ENCODE data around the gene EREG. TPM values are rescaled to one million over a fixed set of nuclear protein-coding genes. Genes with fewer than 3 reads are reported as not detected.

Gene EREG
- total and polyA plus RNA-seq, 9 of the 15 experiments (the other 6 are each of a cell fraction or from before 2014, with no cell fraction given) = 0.97 to 7.3 (median 2.5) TPM

DNA sequence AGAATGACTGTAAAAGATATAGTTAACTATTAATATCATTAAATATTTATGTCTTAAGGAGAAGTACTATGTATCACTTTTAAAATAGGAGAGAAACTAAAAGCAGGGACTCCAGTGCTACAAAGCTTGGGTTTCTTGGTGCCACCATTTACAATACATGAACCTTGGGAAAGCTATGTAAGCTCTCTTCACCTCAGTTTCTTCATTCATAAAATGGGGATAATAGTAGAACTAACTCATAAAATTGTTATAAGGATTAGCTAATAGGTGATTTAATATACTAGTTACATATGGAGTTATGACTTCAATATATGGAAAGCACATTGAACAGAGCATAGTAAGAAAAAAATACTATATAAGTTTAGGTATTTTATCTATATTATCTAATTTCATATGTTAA is 33.0 kb upstream of the EREG start (continued):
- TF ChIP-seq, protein P1, sequence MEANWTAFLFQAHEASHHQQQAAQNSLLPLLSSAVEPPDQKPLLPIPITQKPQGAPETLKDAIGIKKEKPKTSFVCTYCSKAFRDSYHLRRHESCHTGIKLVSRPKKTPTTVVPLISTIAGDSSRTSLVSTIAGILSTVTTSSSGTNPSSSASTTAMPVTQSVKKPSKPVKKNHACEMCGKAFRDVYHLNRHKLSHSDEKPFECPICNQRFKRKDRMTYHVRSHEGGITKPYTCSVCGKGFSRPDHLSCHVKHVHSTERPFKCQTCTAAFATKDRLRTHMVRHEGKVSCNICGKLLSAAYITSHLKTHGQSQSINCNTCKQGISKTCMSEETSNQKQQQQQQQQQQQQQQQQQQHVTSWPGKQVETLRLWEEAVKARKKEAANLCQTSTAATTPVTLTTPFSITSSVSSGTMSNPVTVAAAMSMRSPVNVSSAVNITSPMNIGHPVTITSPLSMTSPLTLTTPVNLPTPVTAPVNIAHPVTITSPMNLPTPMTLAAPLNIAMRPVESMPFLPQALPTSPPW (CRISPR knock-in tag; IDR thresholded peaks at IDR 0.05) = no peak
- TF ChIP-seq CCAR2 (IDR thresholded peaks at IDR 0.05; ENCODE audit: low read depth, low read length) (no peak), RB1 (IDR thresholded peaks at IDR 0.05; ENCODE audit: low read depth) (no peak), BCOR (IDR thresholded peaks at IDR 0.05) (peak; percentile 78), SRSF3 (IDR thresholded peaks at IDR 0.05; ENCODE audit: insufficient read depth, low read length) (no peak), ZKSCAN3 (CRISPR knock-in tag; IDR thresholded peaks at IDR 0.05) (no peak)
- TF ChIP-seq, protein P2, sequence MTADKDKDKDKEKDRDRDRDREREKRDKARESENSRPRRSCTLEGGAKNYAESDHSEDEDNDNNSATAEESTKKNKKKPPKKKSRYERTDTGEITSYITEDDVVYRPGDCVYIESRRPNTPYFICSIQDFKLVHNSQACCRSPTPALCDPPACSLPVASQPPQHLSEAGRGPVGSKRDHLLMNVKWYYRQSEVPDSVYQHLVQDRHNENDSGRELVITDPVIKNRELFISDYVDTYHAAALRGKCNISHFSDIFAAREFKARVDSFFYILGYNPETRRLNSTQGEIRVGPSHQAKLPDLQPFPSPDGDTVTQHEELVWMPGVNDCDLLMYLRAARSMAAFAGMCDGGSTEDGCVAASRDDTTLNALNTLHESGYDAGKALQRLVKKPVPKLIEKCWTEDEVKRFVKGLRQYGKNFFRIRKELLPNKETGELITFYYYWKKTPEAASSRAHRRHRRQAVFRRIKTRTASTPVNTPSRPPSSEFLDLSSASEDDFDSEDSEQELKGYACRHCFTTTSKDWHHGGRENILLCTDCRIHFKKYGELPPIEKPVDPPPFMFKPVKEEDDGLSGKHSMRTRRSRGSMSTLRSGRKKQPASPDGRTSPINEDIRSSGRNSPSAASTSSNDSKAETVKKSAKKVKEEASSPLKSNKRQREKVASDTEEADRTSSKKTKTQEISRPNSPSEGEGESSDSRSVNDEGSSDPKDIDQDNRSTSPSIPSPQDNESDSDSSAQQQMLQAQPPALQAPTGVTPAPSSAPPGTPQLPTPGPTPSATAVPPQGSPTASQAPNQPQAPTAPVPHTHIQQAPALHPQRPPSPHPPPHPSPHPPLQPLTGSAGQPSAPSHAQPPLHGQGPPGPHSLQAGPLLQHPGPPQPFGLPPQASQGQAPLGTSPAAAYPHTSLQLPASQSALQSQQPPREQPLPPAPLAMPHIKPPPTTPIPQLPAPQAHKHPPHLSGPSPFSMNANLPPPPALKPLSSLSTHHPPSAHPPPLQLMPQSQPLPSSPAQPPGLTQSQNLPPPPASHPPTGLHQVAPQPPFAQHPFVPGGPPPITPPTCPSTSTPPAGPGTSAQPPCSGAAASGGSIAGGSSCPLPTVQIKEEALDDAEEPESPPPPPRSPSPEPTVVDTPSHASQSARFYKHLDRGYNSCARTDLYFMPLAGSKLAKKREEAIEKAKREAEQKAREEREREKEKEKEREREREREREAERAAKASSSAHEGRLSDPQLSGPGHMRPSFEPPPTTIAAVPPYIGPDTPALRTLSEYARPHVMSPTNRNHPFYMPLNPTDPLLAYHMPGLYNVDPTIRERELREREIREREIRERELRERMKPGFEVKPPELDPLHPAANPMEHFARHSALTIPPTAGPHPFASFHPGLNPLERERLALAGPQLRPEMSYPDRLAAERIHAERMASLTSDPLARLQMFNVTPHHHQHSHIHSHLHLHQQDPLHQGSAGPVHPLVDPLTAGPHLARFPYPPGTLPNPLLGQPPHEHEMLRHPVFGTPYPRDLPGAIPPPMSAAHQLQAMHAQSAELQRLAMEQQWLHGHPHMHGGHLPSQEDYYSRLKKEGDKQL (CRISPR knock-in tag; IDR thresholded peaks at IDR 0.05; ENCODE audit: borderline replicate concordance) = no peak
- TF ChIP-seq, protein P3, sequence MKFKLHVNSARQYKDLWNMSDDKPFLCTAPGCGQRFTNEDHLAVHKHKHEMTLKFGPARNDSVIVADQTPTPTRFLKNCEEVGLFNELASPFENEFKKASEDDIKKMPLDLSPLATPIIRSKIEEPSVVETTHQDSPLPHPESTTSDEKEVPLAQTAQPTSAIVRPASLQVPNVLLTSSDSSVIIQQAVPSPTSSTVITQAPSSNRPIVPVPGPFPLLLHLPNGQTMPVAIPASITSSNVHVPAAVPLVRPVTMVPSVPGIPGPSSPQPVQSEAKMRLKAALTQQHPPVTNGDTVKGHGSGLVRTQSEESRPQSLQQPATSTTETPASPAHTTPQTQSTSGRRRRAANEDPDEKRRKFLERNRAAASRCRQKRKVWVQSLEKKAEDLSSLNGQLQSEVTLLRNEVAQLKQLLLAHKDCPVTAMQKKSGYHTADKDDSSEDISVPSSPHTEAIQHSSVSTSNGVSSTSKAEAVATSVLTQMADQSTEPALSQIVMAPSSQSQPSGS (CRISPR knock-in tag; IDR thresholded peaks at IDR 0.05) = no peak

Measured in K562 (cell line).